Measurements from ENCODE around the gene RSPO3.
A peak's percentile ranks its signal among the peaks of the same experiment; 100 is the strongest.

The RSPO3 gene

DNA sequence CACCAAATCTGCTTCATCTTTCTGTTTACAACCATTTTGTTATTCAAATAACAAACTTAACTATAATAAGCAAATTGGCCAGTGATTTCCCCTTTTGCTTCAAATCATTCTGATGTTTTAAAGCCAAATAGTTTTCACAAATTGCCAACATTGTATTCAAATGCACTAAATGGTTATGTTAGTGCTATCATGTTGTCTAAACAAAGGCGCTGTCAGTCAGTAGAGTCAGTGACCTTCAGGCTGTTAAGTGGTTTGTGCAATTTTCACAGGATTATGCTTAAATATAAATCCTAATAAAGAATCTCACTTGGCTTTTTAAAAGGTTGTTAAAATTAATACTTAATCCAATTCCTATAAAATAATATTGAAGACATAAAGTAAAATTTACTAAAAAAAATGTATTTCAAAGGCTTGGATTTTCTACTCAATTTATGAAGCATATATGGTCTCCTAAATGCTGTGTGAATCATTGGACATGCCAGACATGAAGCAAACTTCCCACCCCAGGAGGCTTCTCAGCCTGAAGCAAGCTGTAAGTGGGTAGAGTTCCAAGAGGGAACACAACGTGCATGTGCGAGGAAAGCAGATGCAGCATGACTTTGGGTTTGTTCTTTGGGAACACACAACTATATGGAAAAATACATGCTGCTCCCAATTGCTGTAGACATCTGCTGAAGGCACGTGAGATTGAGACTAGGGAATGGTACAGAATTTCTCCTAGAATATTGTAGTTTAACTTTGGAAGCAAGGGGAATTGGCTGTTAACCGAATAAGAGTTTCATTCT is 54.9 kb downstream of the RSPO3 start:
- Histone ChIP-seq H3K4me3 (no peak overlapping the region), H3K27ac (no peak overlapping the region)
- TF ChIP-seq, protein P1, sequence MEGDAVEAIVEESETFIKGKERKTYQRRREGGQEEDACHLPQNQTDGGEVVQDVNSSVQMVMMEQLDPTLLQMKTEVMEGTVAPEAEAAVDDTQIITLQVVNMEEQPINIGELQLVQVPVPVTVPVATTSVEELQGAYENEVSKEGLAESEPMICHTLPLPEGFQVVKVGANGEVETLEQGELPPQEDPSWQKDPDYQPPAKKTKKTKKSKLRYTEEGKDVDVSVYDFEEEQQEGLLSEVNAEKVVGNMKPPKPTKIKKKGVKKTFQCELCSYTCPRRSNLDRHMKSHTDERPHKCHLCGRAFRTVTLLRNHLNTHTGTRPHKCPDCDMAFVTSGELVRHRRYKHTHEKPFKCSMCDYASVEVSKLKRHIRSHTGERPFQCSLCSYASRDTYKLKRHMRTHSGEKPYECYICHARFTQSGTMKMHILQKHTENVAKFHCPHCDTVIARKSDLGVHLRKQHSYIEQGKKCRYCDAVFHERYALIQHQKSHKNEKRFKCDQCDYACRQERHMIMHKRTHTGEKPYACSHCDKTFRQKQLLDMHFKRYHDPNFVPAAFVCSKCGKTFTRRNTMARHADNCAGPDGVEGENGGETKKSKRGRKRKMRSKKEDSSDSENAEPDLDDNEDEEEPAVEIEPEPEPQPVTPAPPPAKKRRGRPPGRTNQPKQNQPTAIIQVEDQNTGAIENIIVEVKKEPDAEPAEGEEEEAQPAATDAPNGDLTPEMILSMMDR (IDR thresholded peaks at IDR 0.05): no peak
- no peak for DNase-seq (ENCODE audit: low spot score)

DNA sequence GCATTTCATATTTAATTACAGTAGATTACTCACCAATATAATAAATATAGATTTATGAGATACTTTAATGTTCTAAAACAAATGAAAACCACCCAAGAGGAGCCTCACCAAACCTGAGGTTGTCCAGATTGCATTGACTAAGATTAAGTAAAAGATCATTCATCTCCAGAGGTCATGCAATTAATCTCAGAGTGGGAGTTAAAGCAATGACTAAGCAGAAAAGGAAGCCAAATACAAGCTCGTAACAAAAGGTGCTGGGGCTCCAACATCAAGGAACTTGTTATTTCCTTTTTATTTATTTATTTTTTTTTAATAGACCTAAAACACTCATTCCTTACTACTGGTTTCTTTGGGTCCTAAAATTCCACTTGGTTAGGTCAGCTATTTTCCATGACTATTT is 57.7 kb downstream of the RSPO3 start:
- TF ChIP-seq, protein P1 (IDR thresholded peaks at IDR 0.05): no peak
- Histone ChIP-seq H3K4me3 (no peak overlapping the region), H3K27ac (no peak overlapping the region)
- DNase-seq (ENCODE audit: low spot score): no peak

DNA sequence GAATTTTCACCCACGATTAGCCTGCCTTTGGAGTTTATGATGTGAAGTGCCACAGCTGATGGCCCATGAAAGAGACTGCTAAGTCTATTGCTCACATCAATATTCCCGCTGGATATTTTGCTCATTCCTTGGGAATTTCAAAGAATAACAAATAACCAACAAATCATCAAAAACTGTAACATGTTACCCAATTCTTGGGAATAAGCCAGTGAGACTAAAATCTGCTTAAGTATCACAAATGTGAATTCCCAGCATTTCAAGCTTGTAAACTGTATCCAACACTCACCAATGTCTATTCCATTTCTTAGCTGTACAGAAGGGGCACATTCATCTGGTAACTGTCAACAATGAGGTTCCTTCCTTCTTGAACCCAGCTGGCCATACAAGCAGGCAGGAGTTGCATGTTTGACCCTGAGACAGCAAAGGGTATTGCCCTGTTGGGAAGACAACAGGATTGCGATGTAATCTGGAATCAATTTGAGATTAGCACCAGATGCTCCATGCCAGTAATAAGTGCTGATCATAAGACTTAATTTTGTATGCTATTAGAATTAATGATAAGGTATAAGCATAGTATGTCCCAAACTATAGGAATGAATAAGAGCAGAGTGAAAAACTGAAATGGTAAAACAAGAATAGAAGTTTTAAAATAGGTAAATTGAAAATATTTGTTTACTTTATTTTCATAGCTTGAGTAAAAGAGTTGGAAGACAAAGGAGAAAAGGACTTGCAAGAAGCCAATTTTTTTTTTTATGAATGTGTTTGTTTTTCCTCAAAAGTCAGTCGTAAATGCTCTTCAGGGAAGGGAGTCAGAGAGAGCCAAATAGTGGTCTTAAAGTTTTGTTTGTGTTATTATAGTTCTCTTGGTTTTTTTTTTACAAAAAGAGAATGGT is 58.8 kb downstream of the RSPO3 start:
- TF ChIP-seq, protein P1 (IDR thresholded peaks at IDR 0.05): no peak
- Histone ChIP-seq H3K4me3 (no peak overlapping the region), H3K27ac (peak overlapping the region in 1 of 2 donors; percentile 12)
- DNase-seq (ENCODE audit: low spot score): no peak

DNA sequence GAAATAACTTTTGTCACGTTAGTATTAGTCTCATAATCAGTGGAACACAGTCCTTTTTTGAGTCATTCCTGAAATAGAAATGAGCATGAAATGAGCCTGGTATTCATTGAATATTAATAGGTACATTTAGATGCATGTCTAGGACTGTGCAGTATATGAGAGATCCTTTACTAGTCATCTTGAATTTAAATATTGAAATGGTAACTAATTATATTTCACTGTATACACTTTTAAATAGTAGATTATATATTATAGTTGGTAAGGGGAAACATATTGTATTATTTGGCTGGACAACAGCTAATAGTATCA is 59.4 kb downstream of the RSPO3 start:
- TF ChIP-seq, protein P1 (IDR thresholded peaks at IDR 0.05): no peak
- no peak for DNase-seq (ENCODE audit: low spot score)
- H3K4me3 ChIP-seq: no peak overlapping the region
- no peak overlapping the region for H3K27ac ChIP-seq

DNA sequence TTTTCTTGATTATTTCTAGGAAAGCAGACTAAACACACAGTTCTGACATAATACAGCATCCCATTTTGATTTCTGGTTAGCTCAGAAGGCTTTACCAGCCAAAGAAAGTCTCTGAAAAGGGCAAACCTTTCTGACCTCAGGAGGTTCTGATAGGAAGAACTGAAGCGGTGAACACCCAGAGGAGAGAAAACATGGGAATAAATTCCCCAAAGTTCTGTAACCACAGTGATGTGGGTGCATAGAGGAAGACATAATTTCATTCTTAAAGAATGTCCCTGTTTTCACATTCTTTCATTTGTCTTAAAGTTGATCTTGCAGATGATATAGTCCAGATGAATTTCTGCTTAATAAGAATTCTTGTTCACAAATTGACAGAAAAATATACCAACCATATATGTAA is 60.3 kb downstream of the RSPO3 start:
- DNase-seq (ENCODE audit: low spot score): no peak
- Histone ChIP-seq H3K27ac (no peak overlapping the region), H3K4me3 (no peak overlapping the region)
- TF ChIP-seq, protein P1 (IDR thresholded peaks at IDR 0.05): no peak

DNA sequence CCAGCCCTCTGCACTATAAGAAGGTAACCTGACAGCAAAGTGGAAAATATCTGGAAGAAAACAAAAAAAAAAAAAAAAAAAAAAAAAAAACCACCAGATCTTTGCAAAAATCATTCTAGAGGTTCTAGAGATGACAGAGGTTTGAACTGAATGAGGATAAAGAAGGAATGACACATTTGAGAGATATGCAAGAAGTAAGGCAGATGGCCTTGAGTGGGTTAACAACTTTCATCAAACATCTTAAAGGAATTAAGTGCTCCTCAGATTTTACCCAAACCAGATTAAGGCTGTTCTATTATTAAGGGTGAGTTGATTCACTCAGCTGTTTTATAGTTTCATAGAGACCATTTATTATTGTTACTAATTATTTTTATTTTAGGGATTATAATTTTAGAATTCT is 62.0 kb downstream of the RSPO3 start:
- no peak for DNase-seq (ENCODE audit: low spot score)
- Histone ChIP-seq H3K27ac (no peak overlapping the region), H3K4me3 (no peak overlapping the region)
- TF ChIP-seq, protein P1 (IDR thresholded peaks at IDR 0.05): no peak

Measured in coronary artery (tissue), 2 donors.